LNCaP clone FGC (cell line): ENCODE data around the gene ITGB6.

ENCODE experiments used
- DNase-seq: peaks from one replicate; pipeline ENCODE4 v3.0.0-alpha.2; 2011; ENCODE audit warnings: low read depth
- H3K4me3 ChIP-seq: 2 replicates; pipeline ENCODE4 v1.5.1; 2011; ENCODE audit warnings: mild to moderate bottlenecking, low read depth, low read length, control low read depth
- CTCF ChIP-seq: IDR thresholded peaks from 2 replicates; pipeline ENCODE4 v1.5.1; 2012; ENCODE audit warnings: mild to moderate bottlenecking; ENCODE audit not compliant: control insufficient read depth, insufficient read depth; ENCODE audit errors: extremely low read depth

Gene ITGB6

DNA sequence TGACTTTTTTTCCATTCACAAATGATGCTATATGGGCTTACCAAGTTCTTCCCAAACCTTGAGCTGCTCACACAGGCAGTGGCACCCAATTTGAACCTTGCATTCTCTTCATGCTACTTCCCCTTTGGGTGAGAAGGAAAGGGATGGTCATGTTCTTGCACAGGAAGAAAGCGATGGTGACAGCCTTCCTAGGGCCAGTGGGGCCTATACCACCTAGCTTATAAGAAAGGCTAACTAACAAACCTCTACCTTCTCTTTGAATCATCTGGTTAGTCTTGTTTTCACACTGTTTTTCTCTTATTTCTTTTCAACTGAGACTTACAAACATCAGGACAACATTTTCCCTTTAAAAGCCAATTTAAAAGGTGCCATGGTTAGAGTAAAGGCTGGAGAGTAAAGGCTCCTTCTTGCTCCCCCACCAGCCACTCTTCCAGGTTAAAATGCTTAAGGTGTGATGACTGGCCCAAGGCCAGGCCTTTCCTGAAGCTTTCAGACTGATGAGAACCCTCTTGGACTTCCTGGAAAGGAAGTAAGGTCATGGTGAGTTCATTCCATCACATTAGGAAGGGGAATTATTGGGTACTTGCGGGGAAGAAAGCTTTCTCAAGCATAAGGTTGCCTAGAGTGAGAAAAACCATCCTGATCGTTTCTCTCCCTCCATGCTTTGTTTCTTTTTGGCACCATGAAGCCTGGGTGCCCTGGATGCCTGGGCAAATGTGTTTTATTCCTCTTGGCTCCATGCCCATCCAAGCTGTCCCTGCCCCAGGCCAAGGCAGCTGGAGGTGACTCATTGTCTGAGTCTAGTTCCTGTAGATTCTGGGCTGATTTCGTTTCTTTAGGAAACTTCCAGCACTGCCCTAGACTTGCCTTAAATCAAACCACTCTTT is 41.4 kb upstream of the ITGB6 start:
- H3K4me3 ChIP-seq = no peak overlapping the region
- no peak for DNase-seq
- TF ChIP-seq CTCF = no peak

GRCh38 chr2:160239436-160239835 is 39.4 kb upstream of the ITGB6 start:
- TF ChIP-seq CTCF = no peak
- no peak for DNase-seq
- H3K4me3 ChIP-seq = no peak overlapping the region

GRCh38 chr2:160238392-160238791 is 38.3 kb upstream of the ITGB6 start:
- no peak overlapping the region for H3K4me3 ChIP-seq
- no peak for DNase-seq
- TF ChIP-seq CTCF = no peak

GRCh38 chr2:160232905-160233475 is 32.9 kb upstream of the ITGB6 start:
- no peak for TF ChIP-seq CTCF
- DNase-seq = no peak
- no peak overlapping the region for H3K4me3 ChIP-seq

DNA sequence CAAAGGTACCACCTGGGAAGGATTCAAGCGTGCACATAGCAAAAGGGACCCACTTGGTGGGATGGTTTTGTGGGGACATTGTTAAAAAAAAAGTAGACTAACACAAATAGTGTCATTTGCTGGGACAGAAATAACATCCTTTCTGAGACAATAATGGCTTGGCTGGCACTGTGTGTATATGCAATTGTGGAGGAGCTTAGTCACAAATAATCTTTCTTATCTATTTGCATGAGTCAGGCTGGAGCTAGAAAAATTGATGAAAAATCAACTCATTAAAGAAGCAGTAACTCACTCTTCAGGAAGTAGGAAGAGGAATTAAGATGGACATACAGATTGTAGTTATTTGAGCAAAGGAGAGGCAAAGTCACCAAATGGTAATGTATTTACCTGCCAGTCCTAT is 29.5 kb upstream of the ITGB6 start:
- peak; percentile 23 for DNase-seq
- H3K4me3 ChIP-seq = no peak overlapping the region
- TF ChIP-seq CTCF = no peak

GRCh38 chr2:160228141-160228917 is 28.3 kb upstream of the ITGB6 start:
- no peak for TF ChIP-seq CTCF
- DNase-seq = no peak

More at GRCh38 chr2:160228141-160228917, 28.3 kb upstream of the ITGB6 start:
- H3K4me3 ChIP-seq = no peak overlapping the region
